Measurements from ENCODE around the gene TMA7.

TMA7 gene

DNA sequence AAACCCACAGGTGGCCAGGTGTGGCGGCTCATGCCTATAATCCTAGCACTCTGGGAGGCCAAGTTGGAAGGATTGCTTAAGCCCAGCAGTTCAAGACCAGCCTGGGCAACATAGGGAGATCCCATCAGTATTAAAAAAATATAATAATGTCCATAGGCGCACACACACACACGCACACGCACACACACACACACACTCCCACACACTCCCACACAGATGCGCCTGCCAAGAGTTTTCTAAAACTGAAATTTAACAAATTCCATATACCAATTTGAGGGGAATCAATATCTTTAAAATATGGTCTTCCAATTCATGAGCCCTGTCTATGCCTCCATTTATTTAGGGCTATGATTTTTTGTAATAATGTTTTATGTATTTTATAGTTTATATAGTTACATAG lies 46.9 kb downstream of the TMA7 start:
- no peak for TF ChIP-seq CTCF (IDR thresholded peaks at IDR 0.05; ENCODE audit: low read length, missing control alignments)
- no peak for DNase-seq (ENCODE audit: low read depth)
- H3K4me3 ChIP-seq (replicated peaks; ENCODE audit: low read depth, low read length), result no peak overlapping the region

GRCh38 chr3:48492461-48493202 lies 52.6 kb downstream of the TMA7 start:
- no peak for TF ChIP-seq CTCF (IDR thresholded peaks at IDR 0.05; ENCODE audit: low read length, missing control alignments)
- DNase-seq (ENCODE audit: low read depth), result no peak
- H3K4me3 ChIP-seq (replicated peaks; ENCODE audit: low read depth, low read length), result no peak overlapping the region

DNA sequence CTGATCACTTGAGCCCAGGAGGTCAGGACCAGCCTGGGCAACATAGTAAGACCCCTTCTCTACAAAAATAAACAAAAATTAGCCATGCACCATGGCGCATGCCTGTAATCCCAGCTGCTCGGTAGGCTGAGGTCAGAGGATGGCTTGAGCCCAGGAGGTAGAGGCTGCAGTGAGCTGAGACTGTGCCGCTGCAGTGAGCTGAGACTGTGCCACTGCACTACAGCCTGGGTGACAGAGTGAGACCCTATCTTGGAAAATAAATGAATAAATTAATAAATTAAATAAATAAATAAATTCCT lies 53.1 kb downstream of the TMA7 start:
- H3K4me3 ChIP-seq (replicated peaks; ENCODE audit: low read depth, low read length), result no peak overlapping the region
- TF ChIP-seq CTCF (IDR thresholded peaks at IDR 0.05; ENCODE audit: low read length, missing control alignments), result no peak
- DNase-seq (ENCODE audit: low read depth), result no peak
